Stomach (tissue), 9 donors: ENCODE data around the gene HSPG2. TPM values are rescaled to one million over a fixed set of nuclear protein-coding genes. Genes with fewer than 3 reads are reported as not detected.

Experiments used
- DNase-seq, 2 donors: peaks; one replicate each; pipeline versions ENCODE4 v3.0.0 to v3.0.0-alpha.2; 2013 to 2019
- H3K27ac ChIP-seq, 5 donors: fragments of 200-600 bp in 4 of 5; sonication (generic) in 4 of 5; one replicate each; pipeline ENCODE4 v1.5.1; 2013 to 2019; ENCODE audit warnings: mild to moderate bottlenecking in 1 of 5, moderate library complexity in 1 of 5
- H3K27me3 ChIP-seq, 3 donors: fragments of 200-600 bp; sonication (generic); one replicate each; pipeline ENCODE4 v1.5.1; 2017 to 2019; ENCODE audit warnings: mixed run types in 1 of 3
- H3K36me3 ChIP-seq, 4 donors: fragments of 200-600 bp; sonication (generic); 1 replicate in 3 of 4; 2 replicates in 1 of 4; pipeline ENCODE4 v1.5.1; 2016 to 2019
- H3K4me1 ChIP-seq, 4 donors: fragments of 200-600 bp; sonication (generic); one replicate each; pipeline ENCODE4 v1.5.1; 2016 to 2019
- H3K4me3 ChIP-seq, 4 donors: fragments of 200-600 bp; sonication (generic) in 3 of 4; one replicate each; pipeline ENCODE4 v1.5.1; 2016 to 2019; ENCODE audit warnings: mild to moderate bottlenecking in 1 of 4
- H3K9me3 ChIP-seq, 4 donors: fragments of 200-600 bp; sonication (generic); one replicate each; pipeline ENCODE4 v1.5.1; 2016 to 2019
- CTCF ChIP-seq, 7 experiments: fragments of 450-650 bp in 4 of 7; fragments of 200-600 bp in 3 of 7; sonication (generic) in 3 of 7; IDR thresholded peaks; one replicate each; pipeline ENCODE4 v1.5.1; 2016 to 2019; ENCODE audit warnings: antibody characterized with exemption in 7 of 7, control low read depth in 2 of 7, mild to moderate bottlenecking in 1 of 7
- EP300 ChIP-seq: sonication (generic); formaldehyde crosslinking; IDR thresholded peaks from one replicate; pipeline ENCODE4 v1.6.1; 2017; ENCODE audit warnings: antibody characterized with exemption
- POLR2A ChIP-seq, 4 donors: fragments of 450-650 bp; IDR thresholded peaks; one replicate each; pipeline ENCODE4 v1.6.1; 2016; ENCODE audit warnings: antibody characterized with exemption in 4 of 4, control low read depth in 2 of 4, mild to moderate bottlenecking in 1 of 4, moderate library complexity in 1 of 4
- POLR2AphosphoS5 ChIP-seq, 3 donors: sonication (generic); formaldehyde crosslinking; IDR thresholded peaks; one replicate each; pipeline ENCODE4 v1.6.1; 2016; ENCODE audit warnings: antibody characterized with exemption in 3 of 3
- WGBS, 5 donors: extraction: QIAGEN DNeasy Blood & Tissue Kit in 3 of 5; methylation state at CpG; one replicate each; pipeline versions ENCODE4 v1.1.5 to v1.1.7; 2013 to 2018; 5-methylcytosine and 5-hydroxymethylcytosine counted together
- intact Hi-C: fragments of 100-400 bp; cut with DNase I; formaldehyde crosslinking; loops from one replicate; pipeline ENCODE4 v1.15.1; 2023; ENCODE audit warnings: low total_unique reads
- polyA plus RNA-seq, 3 donors: library from polyadenylated mRNA; stranded (reverse); fragments of 200-250 nt; gene quantifications; one replicate each; pipeline ENCODE4 v1.2.3, GENCODE V29; 2013
- total RNA-seq, 5 donors: library from RNA; depleted of rRNA; stranded (reverse); fragments of >200 nt; gene quantifications; one replicate each; pipeline versions ENCODE4 v1.1.0 to v1.2.3, GENCODE V29; 2014 to 2016
- donor health status: healthy with polysubstance abuse.
- donor health status: Bipolar disorder and iron deficiency.
- donor health status: healthy.

Gene HSPG2
- total and polyA plus RNA-seq, 8 donors: 21.7 to 504 (median 133) TPM

- intact Hi-C loops: no loop called here
- TF ChIP-seq POLR2AphosphoS5 (IDR thresholded peaks at IDR 0.05): no peak
- WGBS, 5 donors: 84 to 92% (median 87%) methylated on average over 15 of the region's 15 CpGs
- Histone ChIP-seq H3K4me1 (no peaks in the 10 kb centered on the region), H3K27me3 (no peaks in the 10 kb centered on the region), H3K36me3 (peaks cover 97 to 100% (median 100%) of the 10 kb centered on the region in 4 donors), H3K9me3 (no peaks in the 10 kb centered on the region), H3K4me3 (no peak overlapping the region), H3K27ac (no peak overlapping the region)
- DNase-seq: no peak
Observed at GRCh38 chr1:21842606-21843162, 94.4 kb downstream of the HSPG2 start.

- TF ChIP-seq CTCF (IDR thresholded peaks at IDR 0.05): no peak
- TF ChIP-seq POLR2A (IDR thresholded peaks at IDR 0.05): no peak
- no peak for TF ChIP-seq POLR2AphosphoS5 (IDR thresholded peaks at IDR 0.05)
- TF ChIP-seq EP300: no peak
- no peak overlapping the region for H3K4me3 ChIP-seq
- intact Hi-C loops: no loop called here
- no peak for DNase-seq
- H3K9me3 ChIP-seq: no peaks in the 10 kb centered on the region
- peaks cover 97 to 100% (median 100%) of the 10 kb centered on the region in 4 donors for H3K36me3 ChIP-seq
- H3K27me3 ChIP-seq: no peaks in the 10 kb centered on the region
- H3K27ac ChIP-seq: no peak overlapping the region
- WGBS, 5 donors: 89 to 93% (median 90%) methylated on average over 15 to 21 of the region's 21 CpGs
- H3K4me1 ChIP-seq: no peaks in the 10 kb centered on the region
Observed at GRCh38 chr1:21841852-21842466, 95.2 kb downstream of the HSPG2 start.

GRCh38 chr1:21840981-21841380, 96.1 kb downstream of the HSPG2 start:
- Histone ChIP-seq H3K4me3 (no peak overlapping the region), H3K36me3 (peaks cover 97 to 100% (median 100%) of the 10 kb centered on the region in 4 donors), H3K27ac (no peak overlapping the region), H3K4me1 (no peaks in the 10 kb centered on the region), H3K27me3 (no peaks in the 10 kb centered on the region), H3K9me3 (no peaks in the 10 kb centered on the region)
- 91 to 95% (median 93%) methylated on average over 5 to 13 of the region's 13 CpGs for WGBS, 5 donors
- TF ChIP-seq CTCF (IDR thresholded peaks at IDR 0.05) (no peak), POLR2AphosphoS5 (IDR thresholded peaks at IDR 0.05) (no peak)
- intact Hi-C loops: no loop called here
- DNase-seq: no peak

- Histone ChIP-seq H3K4me1 (no peaks in the 10 kb centered on the region), H3K36me3 (peaks cover 96 to 100% (median 100%) of the 10 kb centered on the region in 4 donors), H3K4me3 (no peak overlapping the region), H3K27ac (no peak overlapping the region), H3K27me3 (no peaks in the 10 kb centered on the region), H3K9me3 (peaks cover 0 to 4% (median 2%) of the 10 kb centered on the region in 4 donors)
- TF ChIP-seq POLR2AphosphoS5 (IDR thresholded peaks at IDR 0.05): no peak
- TF ChIP-seq EP300: no peak
- no peak for TF ChIP-seq CTCF (IDR thresholded peaks at IDR 0.05)
- no peak for TF ChIP-seq POLR2A (IDR thresholded peaks at IDR 0.05)
- intact Hi-C loops: no loop called here
- DNase-seq: no peak
- WGBS, 5 donors: 89 to 94% (median 92%) methylated on average over 9 to 19 of the region's 19 CpGs
Observed at GRCh38 chr1:21839337-21840037, 97.6 kb downstream of the HSPG2 start.
